ENCODE measurements around the gene DCTPP1.
"Not testable (repeated sequence)": the region's sequence is repeated elsewhere in the genome, so short reads cannot be mapped to it uniquely, and the experiment has no call there.

Gene DCTPP1

DNA sequence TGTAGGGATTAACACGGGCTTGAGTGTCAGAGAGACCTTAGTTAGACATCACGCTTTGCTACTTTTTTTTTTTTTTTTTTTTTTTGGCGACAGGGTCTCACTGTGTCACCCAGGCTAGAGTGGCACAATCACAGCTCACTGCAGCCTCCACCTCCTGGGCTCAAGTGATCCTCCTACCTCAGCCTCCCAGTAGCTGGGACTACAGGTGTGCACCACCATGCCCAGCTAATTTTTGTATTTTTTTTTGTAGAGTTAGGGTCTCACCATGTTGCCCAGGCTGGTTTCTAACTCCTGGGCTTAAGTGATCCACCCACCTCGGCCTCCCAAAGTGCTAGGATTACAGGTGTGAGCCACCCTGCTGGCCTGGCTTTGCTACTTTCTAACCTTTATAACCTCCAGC is 33.2 kb downstream of the DCTPP1 start:
- not testable (repeated sequence) for H3K9me3 ChIP-seq (ENCODE audit: control insufficient read depth, insufficient read depth, low read depth, low read length); H3K9ac ChIP-seq (ENCODE audit: low read length); H3K27me3 ChIP-seq (ENCODE audit: control insufficient read depth, insufficient read depth, low read length); H3K27ac ChIP-seq (ENCODE audit: low read depth, low read length)
- H3K36me3 ChIP-seq (ENCODE audit: control insufficient read depth, insufficient read depth, low read length): peaks cover 21% of the 10 kb centered on the region
- peak overlapping the region; percentile 91 for H3K4me3 ChIP-seq (ENCODE audit: low read depth, low read length)
- H3K4me1 ChIP-seq (ENCODE audit: control insufficient read depth, insufficient read depth, low read length): peaks cover 24% of the 10 kb centered on the region

DNA sequence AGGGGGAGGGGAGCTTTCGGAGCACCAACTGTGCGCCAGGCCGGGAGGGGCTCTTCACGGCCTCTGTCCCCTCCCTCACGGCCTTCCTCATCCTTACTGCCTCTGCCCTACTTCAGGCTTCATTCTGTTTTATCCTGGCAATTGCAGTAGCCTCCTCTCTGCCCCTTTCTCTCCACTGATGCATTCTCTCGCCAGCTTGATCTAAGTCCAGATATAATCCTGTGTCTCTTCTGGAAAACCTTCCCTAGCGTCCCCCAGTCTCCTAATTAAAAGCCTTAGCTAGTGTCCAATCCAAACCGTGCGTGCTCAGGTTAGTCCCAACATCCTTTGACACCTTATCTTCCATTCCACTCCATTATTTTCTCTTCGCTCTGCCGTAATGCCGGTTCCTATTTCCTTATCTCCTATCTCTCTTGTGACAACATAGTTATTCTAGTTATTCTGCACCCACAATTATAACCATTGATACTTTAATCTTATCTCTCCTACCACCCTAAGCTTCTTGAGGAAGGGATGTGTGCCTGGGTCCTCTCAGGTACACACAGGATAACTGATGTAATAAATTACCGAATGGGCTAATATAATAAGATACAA is 33.7 kb downstream of the DCTPP1 start:
- H3K27ac ChIP-seq (ENCODE audit: low read depth, low read length): peak overlapping the region; percentile 66; the same call in 1 of the 2 replicates
- H3K4me3 ChIP-seq (ENCODE audit: low read depth, low read length): peak overlapping the region; percentile 91
- H3K4me1 ChIP-seq (ENCODE audit: control insufficient read depth, insufficient read depth, low read length): peaks cover 22% of the 10 kb centered on the region
- peaks cover 21% of the 10 kb centered on the region for H3K36me3 ChIP-seq (ENCODE audit: control insufficient read depth, insufficient read depth, low read length)
- H3K27me3 ChIP-seq (ENCODE audit: control insufficient read depth, insufficient read depth, low read length): no peaks in the 10 kb centered on the region
- no peaks in the 10 kb centered on the region for H3K9me3 ChIP-seq (ENCODE audit: control insufficient read depth, insufficient read depth, low read depth, low read length)
- H3K9ac ChIP-seq (ENCODE audit: low read length): peak overlapping the region; percentile 93

DNA sequence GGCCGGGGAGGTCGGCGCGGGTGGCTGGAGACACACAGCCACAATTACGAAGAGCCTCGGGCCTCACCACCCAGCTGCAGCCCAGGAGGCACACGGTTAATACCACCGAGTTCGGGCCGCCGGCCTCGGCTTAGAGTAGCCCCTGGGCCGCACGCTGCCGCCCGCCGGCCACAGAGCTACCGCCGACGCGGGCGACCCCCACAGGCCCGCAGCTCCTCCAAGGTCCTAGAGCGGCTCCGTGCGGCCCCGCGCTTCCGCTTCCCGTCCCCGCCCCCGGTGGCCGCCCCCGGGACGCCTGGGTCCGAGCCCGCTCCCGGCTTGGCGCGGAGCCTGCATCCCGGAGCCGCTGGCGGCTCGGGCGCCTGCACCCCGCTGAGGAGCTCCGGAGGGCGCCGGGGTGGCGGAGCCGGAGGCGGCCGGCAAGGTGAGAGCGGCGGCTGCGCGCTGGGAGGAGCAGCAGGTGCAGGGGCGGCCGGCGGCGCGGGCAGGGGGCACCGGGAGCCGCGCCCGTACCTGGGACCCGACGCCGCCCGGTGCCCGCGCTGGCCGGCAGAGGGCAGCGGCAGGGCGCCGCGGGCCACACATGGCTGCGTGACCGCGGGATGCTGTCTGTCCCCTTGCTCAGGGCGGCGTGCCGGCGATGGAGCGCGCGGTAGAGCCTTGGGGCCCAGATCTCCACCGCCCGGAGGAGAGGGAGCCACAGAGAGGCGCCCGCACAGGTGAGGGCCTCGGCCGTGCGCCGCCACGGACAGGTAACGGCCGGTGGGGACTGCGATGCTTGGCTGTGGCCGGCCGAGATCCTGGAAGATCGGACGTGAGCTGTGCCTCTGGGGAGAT is 34.5 kb downstream of the DCTPP1 start, which contains the start of gene ZNF48:
TSS of gene ZNF48 (plus strand) at position 266 of the 837 bp plus-strand sequence. CDS start at position 641, 375 bp downstream.
- Histone ChIP-seq H3K27me3 (ENCODE audit: control insufficient read depth, insufficient read depth, low read length) (no peaks in the 10 kb centered on the region), H3K27ac (ENCODE audit: low read depth, low read length) (peak within 1 kb of the TSS; percentile 97), H3K9me3 (ENCODE audit: control insufficient read depth, insufficient read depth, low read depth, low read length) (no peaks in the 10 kb centered on the region), H3K4me1 (ENCODE audit: control insufficient read depth, insufficient read depth, low read length) (peaks cover 22% of the 10 kb centered on the region), H3K36me3 (ENCODE audit: control insufficient read depth, insufficient read depth, low read length) (peaks cover 21% of the 10 kb centered on the region), H3K4me3 (ENCODE audit: low read depth, low read length) (peak within 1 kb of the TSS; percentile 91), H3K9ac (ENCODE audit: low read length) (peak within 1 kb of the TSS; percentile 93)

- Histone ChIP-seq H3K9me3 (ENCODE audit: control insufficient read depth, insufficient read depth, low read depth, low read length) (no peaks in the 10 kb centered on the region), H3K27me3 (ENCODE audit: control insufficient read depth, insufficient read depth, low read length) (no peaks in the 10 kb centered on the region), H3K27ac (ENCODE audit: low read depth, low read length) (peak overlapping the region; percentile 97), H3K9ac (ENCODE audit: low read length) (peak overlapping the region; percentile 93), H3K4me3 (ENCODE audit: low read depth, low read length) (peak overlapping the region; percentile 91), H3K36me3 (ENCODE audit: control insufficient read depth, insufficient read depth, low read length) (peaks cover 21% of the 10 kb centered on the region), H3K4me1 (ENCODE audit: control insufficient read depth, insufficient read depth, low read length) (peaks cover 20% of the 10 kb centered on the region)
Measured at GRCh38 chr16:30394592-30395154, 35.2 kb downstream of the DCTPP1 start.

- Histone ChIP-seq H3K36me3 (ENCODE audit: control insufficient read depth, insufficient read depth, low read length) (no peaks in the 10 kb centered on the region), H3K27me3 (ENCODE audit: control insufficient read depth, insufficient read depth, low read length) (no peaks in the 10 kb centered on the region), H3K9me3 (ENCODE audit: control insufficient read depth, insufficient read depth, low read depth, low read length) (no peaks in the 10 kb centered on the region), H3K9ac (ENCODE audit: low read length) (no peak overlapping the region), H3K4me3 (ENCODE audit: low read depth, low read length) (no peak overlapping the region), H3K4me1 (ENCODE audit: control insufficient read depth, insufficient read depth, low read length) (peaks cover 12% of the 10 kb centered on the region), H3K27ac (ENCODE audit: low read depth, low read length) (no peak overlapping the region)
Measured at GRCh38 chr16:30383521-30383920, 46.3 kb downstream of the DCTPP1 start.

DNA sequence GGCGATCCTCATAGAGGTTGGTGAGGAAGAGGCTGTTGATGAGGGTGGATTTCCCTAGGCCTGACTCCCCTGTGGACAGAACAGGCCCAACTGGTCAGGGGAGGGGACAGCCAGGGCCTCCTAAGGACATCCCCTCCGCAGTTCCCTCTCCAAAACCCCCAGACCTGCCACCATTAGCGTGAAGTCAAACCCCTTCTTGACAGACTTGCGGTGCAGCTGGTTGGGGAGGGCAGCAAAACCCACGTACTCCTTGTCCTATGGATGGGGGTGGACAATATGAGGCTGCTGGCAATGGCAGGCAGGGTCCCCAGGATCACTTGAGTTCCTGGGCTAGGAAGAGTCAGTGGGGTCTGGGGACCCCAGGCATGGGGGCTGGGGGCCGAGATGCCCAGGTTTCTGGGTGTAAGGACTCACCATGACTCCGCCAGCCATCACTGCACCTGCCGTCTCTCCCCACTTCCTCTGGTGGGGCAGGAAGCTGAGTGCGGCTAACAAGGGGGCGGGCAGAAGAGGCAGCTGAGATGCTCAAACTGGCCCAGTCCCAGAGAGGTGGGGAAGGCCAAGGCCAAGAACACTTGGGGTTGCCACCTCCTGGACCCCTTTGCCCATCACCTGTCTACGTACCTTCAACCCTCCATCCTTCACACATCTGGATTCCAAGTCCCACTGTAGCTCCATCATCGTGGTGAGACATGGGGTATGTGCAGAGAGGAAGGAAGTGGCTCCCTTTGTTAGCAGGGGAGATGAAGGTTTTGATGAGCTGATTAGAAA is 47.5 kb downstream of the DCTPP1 start, which contains the start of gene SEPTIN1:
TSS of gene SEPTIN1 (minus strand) at position 451 of the 771 bp plus-strand sequence. CDS start at position 432, 19 bp downstream.
- H3K27ac ChIP-seq (ENCODE audit: low read depth, low read length): no peak within 1 kb of the TSS
- H3K27me3 ChIP-seq (ENCODE audit: control insufficient read depth, insufficient read depth, low read length): no peaks in the 10 kb centered on the region
- H3K9me3 ChIP-seq (ENCODE audit: control insufficient read depth, insufficient read depth, low read depth, low read length): no peaks in the 10 kb centered on the region
- no peak within 1 kb of the TSS for H3K9ac ChIP-seq (ENCODE audit: low read length)
- no peaks in the 10 kb centered on the region for H3K36me3 ChIP-seq (ENCODE audit: control insufficient read depth, insufficient read depth, low read length)
- no peak within 1 kb of the TSS for H3K4me3 ChIP-seq (ENCODE audit: low read depth, low read length)
- H3K4me1 ChIP-seq (ENCODE audit: control insufficient read depth, insufficient read depth, low read length): peaks cover 14% of the 10 kb centered on the region

DNA sequence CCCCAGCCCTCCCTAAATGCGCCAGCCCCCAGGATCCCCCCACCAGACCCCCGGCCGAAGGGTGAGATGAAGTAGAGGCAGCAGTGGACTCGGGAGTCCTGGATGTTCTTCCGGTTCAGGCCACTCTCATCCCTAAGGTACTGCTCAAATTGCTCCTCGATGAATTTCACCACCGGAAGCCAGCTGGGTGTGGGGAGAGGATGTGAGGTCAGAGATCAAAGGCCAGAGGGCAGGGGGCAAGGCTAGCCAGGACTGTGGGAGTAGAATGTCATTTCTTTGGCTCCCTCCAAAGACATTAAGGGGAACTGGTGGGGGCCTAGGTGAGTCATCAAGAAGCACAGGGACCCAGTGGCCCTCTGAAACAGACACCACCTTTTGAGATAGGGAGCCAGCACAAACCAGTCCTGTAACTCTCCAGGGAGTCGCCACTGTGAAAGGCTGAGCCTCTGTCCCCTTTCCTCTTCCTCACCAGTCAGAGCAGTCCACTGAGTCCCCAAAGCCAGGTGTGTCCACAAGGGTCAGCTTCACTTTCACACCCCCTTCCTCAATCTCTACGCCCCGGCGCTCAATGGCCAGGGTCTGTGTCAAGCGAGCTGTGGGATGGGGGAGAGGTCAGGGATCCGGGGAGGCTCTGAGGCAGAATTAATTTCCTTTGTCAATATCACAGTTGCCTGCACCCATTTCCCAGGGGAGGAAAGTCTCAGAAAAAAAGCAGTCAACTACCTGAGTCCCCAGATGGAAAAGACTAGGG is 48.4 kb downstream of the DCTPP1 start:
- Histone ChIP-seq H3K9me3 (ENCODE audit: control insufficient read depth, insufficient read depth, low read depth, low read length) (no peaks in the 10 kb centered on the region), H3K36me3 (ENCODE audit: control insufficient read depth, insufficient read depth, low read length) (no peaks in the 10 kb centered on the region), H3K4me1 (ENCODE audit: control insufficient read depth, insufficient read depth, low read length) (peaks cover 21% of the 10 kb centered on the region), H3K4me3 (ENCODE audit: low read depth, low read length) (no peak overlapping the region), H3K27ac (ENCODE audit: low read depth, low read length) (no peak overlapping the region), H3K9ac (ENCODE audit: low read length) (no peak overlapping the region), H3K27me3 (ENCODE audit: control insufficient read depth, insufficient read depth, low read length) (no peaks in the 10 kb centered on the region)

- H3K27ac ChIP-seq (ENCODE audit: low read depth, low read length): no peak overlapping the region
- H3K4me3 ChIP-seq (ENCODE audit: low read depth, low read length): no peak overlapping the region
- H3K27me3 ChIP-seq (ENCODE audit: control insufficient read depth, insufficient read depth, low read length): no peaks in the 10 kb centered on the region
- H3K4me1 ChIP-seq (ENCODE audit: control insufficient read depth, insufficient read depth, low read length): peaks cover 25% of the 10 kb centered on the region
- H3K36me3 ChIP-seq (ENCODE audit: control insufficient read depth, insufficient read depth, low read length): no peaks in the 10 kb centered on the region
- H3K9me3 ChIP-seq (ENCODE audit: control insufficient read depth, insufficient read depth, low read depth, low read length): no peaks in the 10 kb centered on the region
- H3K9ac ChIP-seq (ENCODE audit: low read length): no peak overlapping the region
Measured at GRCh38 chr16:30380803-30381208, 49.0 kb downstream of the DCTPP1 start.

GRCh38 chr16:30380072-30380802 is 49.6 kb downstream of the DCTPP1 start:
- Histone ChIP-seq H3K4me3 (ENCODE audit: low read depth, low read length) (no peak overlapping the region), H3K27ac (ENCODE audit: low read depth, low read length) (no peak overlapping the region), H3K4me1 (ENCODE audit: control insufficient read depth, insufficient read depth, low read length) (peaks cover 29% of the 10 kb centered on the region), H3K9ac (ENCODE audit: low read length) (no peak overlapping the region), H3K36me3 (ENCODE audit: control insufficient read depth, insufficient read depth, low read length) (no peaks in the 10 kb centered on the region), H3K9me3 (ENCODE audit: control insufficient read depth, insufficient read depth, low read depth, low read length) (no peaks in the 10 kb centered on the region), H3K27me3 (ENCODE audit: control insufficient read depth, insufficient read depth, low read length) (no peaks in the 10 kb centered on the region)
